Measurements from ENCODE around the gene ZKSCAN5.

- TF ChIP-seq, protein P1, sequence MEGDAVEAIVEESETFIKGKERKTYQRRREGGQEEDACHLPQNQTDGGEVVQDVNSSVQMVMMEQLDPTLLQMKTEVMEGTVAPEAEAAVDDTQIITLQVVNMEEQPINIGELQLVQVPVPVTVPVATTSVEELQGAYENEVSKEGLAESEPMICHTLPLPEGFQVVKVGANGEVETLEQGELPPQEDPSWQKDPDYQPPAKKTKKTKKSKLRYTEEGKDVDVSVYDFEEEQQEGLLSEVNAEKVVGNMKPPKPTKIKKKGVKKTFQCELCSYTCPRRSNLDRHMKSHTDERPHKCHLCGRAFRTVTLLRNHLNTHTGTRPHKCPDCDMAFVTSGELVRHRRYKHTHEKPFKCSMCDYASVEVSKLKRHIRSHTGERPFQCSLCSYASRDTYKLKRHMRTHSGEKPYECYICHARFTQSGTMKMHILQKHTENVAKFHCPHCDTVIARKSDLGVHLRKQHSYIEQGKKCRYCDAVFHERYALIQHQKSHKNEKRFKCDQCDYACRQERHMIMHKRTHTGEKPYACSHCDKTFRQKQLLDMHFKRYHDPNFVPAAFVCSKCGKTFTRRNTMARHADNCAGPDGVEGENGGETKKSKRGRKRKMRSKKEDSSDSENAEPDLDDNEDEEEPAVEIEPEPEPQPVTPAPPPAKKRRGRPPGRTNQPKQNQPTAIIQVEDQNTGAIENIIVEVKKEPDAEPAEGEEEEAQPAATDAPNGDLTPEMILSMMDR (IDR thresholded peaks at IDR 0.05), result no peak
- TF ChIP-seq EZH2 (IDR thresholded peaks at IDR 0.05; ENCODE audit: borderline replicate concordance, insufficient read depth, low read depth, low read length, poor library complexity, severe bottlenecking), result no peak
These were observed 59.2 kb downstream of the ZKSCAN5 start for GRCh38 chr7:99563650-99564049.

Measured in B cell (primary cell).